ENCODE measurements around the gene C1R.

DNA sequence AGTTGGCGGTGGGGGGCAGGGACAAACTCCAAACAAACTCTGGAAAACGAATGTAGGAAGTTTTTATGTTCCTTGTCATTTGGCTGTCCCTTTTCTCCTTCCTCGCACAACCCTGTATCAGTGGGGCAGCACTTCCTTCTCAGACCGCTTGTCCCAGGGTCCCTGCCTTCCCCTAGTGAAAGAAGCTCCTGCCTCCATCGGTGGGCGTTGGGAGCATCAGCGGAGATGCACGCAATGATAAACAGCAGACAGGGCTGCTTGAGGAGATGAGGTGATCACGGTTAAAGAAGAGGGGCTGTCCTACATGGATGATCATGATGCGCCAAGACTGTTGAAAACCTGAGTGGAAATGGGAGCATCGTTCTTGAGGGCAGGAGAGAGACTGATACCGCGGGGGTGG, 31.1 kb downstream of the C1R start:
- no peak for TF ChIP-seq POLR2A (IDR thresholded peaks at IDR 0.05; ENCODE audit: low read length)
- TF ChIP-seq GATA1 (IDR thresholded peaks at IDR 0.05; ENCODE audit: low read depth, low read length), result no peak

Measured in erythroblast (primary cell).